RPMI7951 (cell line): ENCODE measurements around the gene HMCN2. TPM values are rescaled to one million over a fixed set of nuclear protein-coding genes. Genes with fewer than 3 reads are reported as not detected.

Source experiments
- DNase-seq: peaks from one replicate; pipeline ENCODE4 v3.0.0-alpha.2; 2012; ENCODE audit warnings: low read depth
- total RNA-seq: library from RNA; depleted of rRNA; stranded (reverse); fragments of >200 nt; shearing (Covaris generic); gene quantifications from 2 replicates; pipeline ENCODE4 v1.2.3, GENCODE V29; 2014; rRNA removed

The HMCN2 gene
- under 0.01 and 0.78 TPM in 2 replicates for total RNA-seq

- no peak for DNase-seq
Observed at GRCh38 chr9:130265431-130266235, at the start of gene HMCN2. Gene HMCN2 (plus strand): TSS chr9:130265760. CDS start chr9:130265879, 119 bp downstream.

GRCh38 chr9:130217838-130218237, 47.7 kb upstream of the HMCN2 start:
- no peak for DNase-seq

GRCh38 chr9:130219661-130220096, 45.9 kb upstream of the HMCN2 start:
- no peak for DNase-seq

- no peak for DNase-seq
Observed at GRCh38 chr9:130220352-130220751, 45.2 kb upstream of the HMCN2 start.

- no peak for DNase-seq
Observed at GRCh38 chr9:130222833-130223232, 42.7 kb upstream of the HMCN2 start.

GRCh38 chr9:130225071-130225470, 40.5 kb upstream of the HMCN2 start:
- no peak for DNase-seq

GRCh38 chr9:130225586-130225985, 40.0 kb upstream of the HMCN2 start:
- no peak for DNase-seq

GRCh38 chr9:130226112-130226511, 39.4 kb upstream of the HMCN2 start:
- DNase-seq = no peak

GRCh38 chr9:130227833-130228232, 37.7 kb upstream of the HMCN2 start:
- no peak for DNase-seq

GRCh38 chr9:130229759-130230158, 35.8 kb upstream of the HMCN2 start:
- DNase-seq = no peak

GRCh38 chr9:130230631-130231030, 34.9 kb upstream of the HMCN2 start:
- DNase-seq = no peak

GRCh38 chr9:130232899-130233586, 32.5 kb upstream of the HMCN2 start:
- DNase-seq = no peak

- no peak for DNase-seq
Observed at GRCh38 chr9:130233587-130233945, 32.0 kb upstream of the HMCN2 start.

- DNase-seq = peak; percentile 78
Observed at GRCh38 chr9:130234340-130235260, 31.0 kb upstream of the HMCN2 start.

- peak; percentile 46 for DNase-seq
Observed at GRCh38 chr9:130235558-130236435, 29.8 kb upstream of the HMCN2 start.

- DNase-seq = no peak
Observed at GRCh38 chr9:130236436-130236985, 29.0 kb upstream of the HMCN2 start.

- DNase-seq = no peak
Observed at GRCh38 chr9:130237076-130237475, 28.5 kb upstream of the HMCN2 start.

- DNase-seq = no peak
Observed at GRCh38 chr9:130237763-130238524, 27.6 kb upstream of the HMCN2 start.

- DNase-seq = no peak
Observed at GRCh38 chr9:130239363-130239695, 26.2 kb upstream of the HMCN2 start.

GRCh38 chr9:130239741-130240241, 25.8 kb upstream of the HMCN2 start:
- DNase-seq = peak; percentile 72
